Measurements from ENCODE around the gene TOLLIP. TPM values are rescaled to one million over a fixed set of nuclear protein-coding genes. Genes with fewer than 3 reads are reported as not detected.

Gene TOLLIP
- total RNA-seq, 6 donors from 2014 or later = 39.5 to 97.4 (median 53.4) TPM

- Histone ChIP-seq H3K4me1 (peaks cover 5 to 8% (median 7%) of the 10 kb centered on the region in 4 donors), H3K36me3 (no peaks in the 10 kb centered on the region), H3K9me3 (no peaks in the 10 kb centered on the region), H3K4me3 (no peak overlapping the region), H3K27ac (no peak overlapping the region), H3K27me3 (no peaks in the 10 kb centered on the region)
- DNase-seq = peak in 1 of 2 donors; percentile 78
- TF ChIP-seq POLR2A (IDR thresholded peaks at IDR 0.05) (no peak), POLR2AphosphoS5 (IDR thresholded peaks at IDR 0.05) (no peak), EP300 (IDR thresholded peaks at IDR 0.05) (no peak), CTCF (IDR thresholded peaks at IDR 0.05) (no peak)
- WGBS, 2 donors = 93% methylated on average over 23 of the region's 27 CpGs; no CpG with 5 or more reads in 1 of the 2 donors
- ATAC-seq (ENCODE audit: low FRiP score in 2 of 2) = no peak
Measured at GRCh38 chr11:1257366-1257765, 52.1 kb downstream of the TOLLIP start.

DNA sequence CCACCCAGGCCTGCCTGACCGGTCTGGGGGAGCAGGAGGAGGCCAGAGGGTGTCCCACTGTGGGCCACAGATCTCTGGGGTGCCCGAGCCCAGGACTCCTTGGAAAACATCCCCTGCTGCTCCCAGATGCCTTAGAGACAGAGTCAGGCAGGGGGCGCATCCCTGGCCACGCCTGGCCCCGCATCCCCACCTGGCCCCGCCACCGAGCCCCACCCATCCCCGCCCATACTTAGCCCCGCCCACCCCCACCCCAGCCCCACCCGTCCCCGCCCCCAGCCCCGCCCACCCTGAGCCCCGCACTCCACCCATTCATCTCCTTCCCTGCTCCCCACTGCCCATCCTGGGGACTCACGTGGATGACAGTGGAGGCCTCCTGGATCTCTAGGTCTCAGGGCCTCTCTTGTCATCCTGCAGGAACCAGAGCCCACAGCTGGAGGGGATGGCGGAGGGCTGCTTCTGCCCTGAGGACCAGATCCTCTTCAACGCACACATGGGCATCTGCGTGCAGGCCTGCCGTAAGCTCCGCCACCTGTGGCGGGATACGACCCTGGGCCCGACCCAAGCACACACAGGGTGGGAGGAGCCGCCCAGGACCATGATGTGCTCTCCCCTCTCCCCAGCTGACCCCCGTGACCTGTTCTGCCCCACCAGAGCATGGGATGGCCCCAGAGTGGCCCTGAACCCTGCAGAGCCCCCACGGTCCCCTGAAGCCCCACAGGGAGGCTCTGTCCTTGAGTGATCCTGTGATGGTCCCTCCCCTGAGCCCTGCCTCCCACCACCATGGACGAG lies 53.0 kb downstream of the TOLLIP start:
- H3K4me1 ChIP-seq = no peaks in the 10 kb centered on the region
- DNase-seq = peak in 1 of 2 donors; percentile 63
- ATAC-seq (ENCODE audit: low FRiP score in 2 of 2) = no peak
- no peak overlapping the region for H3K27ac ChIP-seq
- no peaks in the 10 kb centered on the region for H3K36me3 ChIP-seq
- H3K9me3 ChIP-seq = no peaks in the 10 kb centered on the region
- TF ChIP-seq EP300 (IDR thresholded peaks at IDR 0.05) (no peak), POLR2A (IDR thresholded peaks at IDR 0.05) (no peak), POLR2AphosphoS5 (IDR thresholded peaks at IDR 0.05) (no peak), CTCF (IDR thresholded peaks at IDR 0.05) (no peak)
- 76 to 77% methylated on average over 5 to 16 of the region's 26 CpGs for WGBS, 2 donors
- no peaks in the 10 kb centered on the region for H3K27me3 ChIP-seq
- no peak overlapping the region for H3K4me3 ChIP-seq

GRCh38 chr11:1255151-1255550 lies 54.3 kb downstream of the TOLLIP start:
- DNase-seq (peak in 1 of 2 donors; percentile 81), ATAC-seq (ENCODE audit: low FRiP score in 2 of 2) (no peak)
- WGBS, 2 donors = 80 to 87% methylated on average over 3 to 24 of the region's 24 CpGs

GRCh38 chr11:1254733-1255132 lies 54.7 kb downstream of the TOLLIP start:
- no peaks in the 10 kb centered on the region for H3K9me3 ChIP-seq
- no peak overlapping the region for H3K27ac ChIP-seq
- no peaks in the 10 kb centered on the region for H3K36me3 ChIP-seq
- no peak overlapping the region for H3K4me3 ChIP-seq
- TF ChIP-seq EP300 (IDR thresholded peaks at IDR 0.05) = no peak
- no peak for TF ChIP-seq POLR2A (IDR thresholded peaks at IDR 0.05)
- no peak for TF ChIP-seq POLR2AphosphoS5 (IDR thresholded peaks at IDR 0.05)
- no peak for TF ChIP-seq CTCF (IDR thresholded peaks at IDR 0.05)
- WGBS, 2 donors = 93% methylated on average over 16 of the region's 19 CpGs; no CpG with 5 or more reads in 1 of the 2 donors
- DNase-seq (peak in 1 of 2 donors; percentile 74), ATAC-seq (ENCODE audit: low FRiP score in 2 of 2) (no peak)
- H3K4me1 ChIP-seq = no peaks in the 10 kb centered on the region
- H3K27me3 ChIP-seq = no peaks in the 10 kb centered on the region

More at GRCh38 chr11:1255151-1255550, 54.3 kb downstream of the TOLLIP start:
- no peaks in the 10 kb centered on the region for H3K36me3 ChIP-seq
- H3K9me3 ChIP-seq = no peaks in the 10 kb centered on the region
- no peak for TF ChIP-seq POLR2A (IDR thresholded peaks at IDR 0.05)
- TF ChIP-seq CTCF (IDR thresholded peaks at IDR 0.05) = no peak
- TF ChIP-seq EP300 (IDR thresholded peaks at IDR 0.05) = no peak
- TF ChIP-seq POLR2AphosphoS5 (IDR thresholded peaks at IDR 0.05) = no peak
- no peaks in the 10 kb centered on the region for H3K4me1 ChIP-seq
- no peaks in the 10 kb centered on the region for H3K27me3 ChIP-seq
- H3K27ac ChIP-seq = no peak overlapping the region
- H3K4me3 ChIP-seq = no peak overlapping the region
